Measurements from ENCODE around the gene SEMA4A.
A peak's percentile ranks its signal among the peaks of the same experiment; 100 is the strongest.
"Not testable (repeated sequence)": the region's sequence is repeated elsewhere in the genome, so short reads cannot be mapped to it uniquely, and the experiment has no call there.

Gene SEMA4A

DNA sequence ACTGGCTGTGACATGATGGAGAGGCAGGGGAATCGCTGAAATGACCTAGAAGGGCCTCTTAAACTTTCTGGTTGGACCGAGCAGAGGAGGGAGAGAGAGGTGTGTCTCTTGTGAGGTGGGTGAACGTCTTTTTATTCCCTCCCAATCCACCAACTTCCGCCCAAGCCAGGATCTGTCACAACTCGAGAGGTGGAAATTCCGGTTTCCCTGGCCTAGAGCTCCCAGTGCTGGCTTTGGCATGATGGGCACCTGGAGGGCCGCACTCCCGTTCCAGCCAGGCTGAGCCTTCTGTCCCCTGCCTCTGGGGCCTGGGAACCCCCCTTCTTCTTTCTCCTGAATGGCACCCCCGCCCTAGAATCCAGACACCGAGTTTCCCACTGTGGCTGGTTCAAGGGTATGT is at the start of gene SEMA4A:
Gene SEMA4A (plus strand): TSS at position 224 of the 400 bp plus-strand sequence. CDS start 994 bp downstream, outside the sequence.
- no peak for DNase-seq (ENCODE audit: low read depth in 2 of 2)

GRCh38 chr1:156104065-156104810 is 49.1 kb upstream of the SEMA4A start:
- no peak for DNase-seq (ENCODE audit: low read depth in 2 of 2)

GRCh38 chr1:156104861-156105832 is 48.2 kb upstream of the SEMA4A start:
- DNase-seq (ENCODE audit: low read depth in 2 of 2): no peak

GRCh38 chr1:156106624-156107488 is 46.5 kb upstream of the SEMA4A start:
- DNase-seq (ENCODE audit: low read depth in 2 of 2): no peak

GRCh38 chr1:156108057-156108456 is 45.3 kb upstream of the SEMA4A start:
- no peak for DNase-seq (ENCODE audit: low read depth in 2 of 2)

- DNase-seq (ENCODE audit: low read depth in 2 of 2): no peak
Observed at GRCh38 chr1:156108664-156109241, 44.6 kb upstream of the SEMA4A start.

DNA sequence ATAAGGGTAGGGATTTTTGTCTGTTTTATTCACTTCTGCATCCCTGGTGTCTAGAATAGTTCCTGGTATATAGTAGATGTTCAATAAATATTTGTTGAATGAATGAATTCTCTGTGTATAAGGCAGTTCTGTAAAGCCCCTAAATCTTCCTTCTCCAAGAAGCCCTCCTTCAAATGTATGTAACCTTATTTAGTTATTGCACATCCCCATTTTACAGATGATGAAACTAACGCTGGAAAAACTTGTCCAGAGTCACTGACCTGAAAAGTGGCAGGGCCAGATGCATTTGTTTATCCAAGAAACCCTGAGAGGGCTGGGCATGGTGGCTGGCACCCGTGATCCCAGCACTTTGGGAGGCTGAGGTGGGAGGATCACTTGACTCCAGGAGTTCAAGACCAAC is 43.1 kb upstream of the SEMA4A start:
- no peak for DNase-seq (ENCODE audit: low read depth in 2 of 2)

- no peak for DNase-seq (ENCODE audit: low read depth in 2 of 2)
Observed at GRCh38 chr1:156111355-156111962, 41.9 kb upstream of the SEMA4A start.

DNA sequence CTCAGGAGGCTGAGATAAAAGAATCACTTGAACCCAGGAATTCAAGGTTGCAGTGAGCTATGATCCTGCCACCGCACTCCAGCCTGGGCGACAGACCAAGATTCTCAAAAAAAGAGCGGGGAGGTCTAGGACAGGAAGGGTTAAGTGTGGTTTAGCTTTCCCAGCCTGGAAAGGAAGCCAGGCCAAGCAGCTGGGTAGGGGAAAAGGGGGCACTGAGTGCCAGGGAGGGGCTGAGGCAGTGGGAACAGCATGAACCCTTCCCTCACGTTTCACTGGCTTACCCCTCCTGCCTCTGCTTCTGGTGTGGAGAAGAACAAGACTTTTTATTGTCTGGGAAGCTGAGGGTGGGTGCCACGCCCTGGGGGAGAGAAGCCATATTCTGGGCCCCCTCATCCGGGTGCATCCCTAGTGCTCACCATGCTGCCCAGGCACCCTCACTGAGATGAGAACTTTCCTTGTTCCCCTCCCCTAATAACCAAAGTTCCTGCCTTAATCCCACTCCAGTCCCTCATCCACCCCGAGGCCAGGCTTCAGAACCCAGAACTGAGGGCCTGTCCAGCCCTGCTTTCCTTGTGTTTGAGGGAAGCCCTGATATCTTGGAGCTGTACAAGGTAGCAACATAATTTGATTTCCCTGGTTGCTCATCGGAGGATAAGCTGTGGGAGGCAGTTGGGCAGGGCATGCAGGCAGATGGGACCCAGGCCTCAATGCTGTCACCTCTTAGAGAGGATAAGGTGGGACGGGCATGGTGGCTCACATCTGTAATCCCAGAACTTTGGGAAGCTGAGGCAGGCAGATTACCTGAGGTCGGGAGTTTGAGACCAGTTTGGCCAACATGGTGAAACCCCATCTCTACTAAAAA is 40.9 kb upstream of the SEMA4A start:
- no peak for DNase-seq (ENCODE audit: low read depth in 2 of 2)

- DNase-seq (ENCODE audit: low read depth in 2 of 2): no peak
Observed at GRCh38 chr1:156113282-156113950, 40.0 kb upstream of the SEMA4A start.

DNA sequence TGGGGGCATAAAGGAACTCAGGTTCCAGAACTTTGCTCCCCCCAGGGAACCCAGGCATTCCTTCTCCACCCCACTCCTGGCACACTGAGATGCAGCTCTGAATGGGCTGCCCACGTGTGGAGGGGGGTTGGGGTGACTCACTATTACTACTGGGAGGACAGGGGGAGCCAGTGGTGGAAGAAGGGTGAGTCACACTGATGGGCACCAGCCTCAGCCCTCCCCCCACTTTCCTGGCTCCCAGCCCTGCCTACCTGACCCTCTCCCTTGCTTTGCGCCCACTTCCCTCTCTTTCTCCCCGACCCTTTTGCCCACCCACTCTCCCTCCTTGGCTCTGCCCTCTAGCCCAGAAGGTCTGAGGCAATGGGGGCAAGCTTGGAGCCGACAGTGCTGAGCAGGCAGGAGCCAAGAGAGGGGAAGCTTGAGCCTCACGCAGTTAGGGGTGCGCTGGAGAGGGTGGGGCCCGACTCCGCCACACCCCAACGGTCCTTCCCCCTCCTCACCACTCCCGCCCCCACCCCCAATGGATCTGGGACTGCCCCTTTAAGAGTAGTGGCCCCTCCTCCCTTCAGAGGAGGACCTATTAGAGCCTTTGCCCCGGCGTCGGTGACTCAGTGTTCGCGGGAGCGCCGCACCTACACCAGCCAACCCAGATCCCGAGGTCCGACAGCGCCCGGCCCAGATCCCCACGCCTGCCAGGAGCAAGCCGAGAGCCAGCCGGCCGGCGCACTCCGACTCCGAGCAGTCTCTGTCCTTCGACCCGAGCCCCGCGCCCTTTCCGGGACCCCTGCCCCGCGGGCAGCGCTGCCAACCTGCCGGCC is 39.1 kb upstream of the SEMA4A start, which contains the start of gene LMNA:
Gene LMNA (plus strand): TSS at position 611 of the 818 bp plus-strand sequence. CDS start 208 bp downstream, outside the sequence.
- peak; percentile 76 to 77 for DNase-seq (ENCODE audit: low read depth in 2 of 2)

- DNase-seq (ENCODE audit: low read depth in 2 of 2): no peak
Observed at GRCh38 chr1:156114919-156115513, 38.4 kb upstream of the SEMA4A start.

GRCh38 chr1:156115514-156116374 is 37.6 kb upstream of the SEMA4A start:
- DNase-seq (ENCODE audit: low read depth in 2 of 2): no peak

- not testable (repeated sequence) for DNase-seq (ENCODE audit: low read depth in 2 of 2)
Observed at GRCh38 chr1:156116731-156117130, 36.7 kb upstream of the SEMA4A start.

DNA sequence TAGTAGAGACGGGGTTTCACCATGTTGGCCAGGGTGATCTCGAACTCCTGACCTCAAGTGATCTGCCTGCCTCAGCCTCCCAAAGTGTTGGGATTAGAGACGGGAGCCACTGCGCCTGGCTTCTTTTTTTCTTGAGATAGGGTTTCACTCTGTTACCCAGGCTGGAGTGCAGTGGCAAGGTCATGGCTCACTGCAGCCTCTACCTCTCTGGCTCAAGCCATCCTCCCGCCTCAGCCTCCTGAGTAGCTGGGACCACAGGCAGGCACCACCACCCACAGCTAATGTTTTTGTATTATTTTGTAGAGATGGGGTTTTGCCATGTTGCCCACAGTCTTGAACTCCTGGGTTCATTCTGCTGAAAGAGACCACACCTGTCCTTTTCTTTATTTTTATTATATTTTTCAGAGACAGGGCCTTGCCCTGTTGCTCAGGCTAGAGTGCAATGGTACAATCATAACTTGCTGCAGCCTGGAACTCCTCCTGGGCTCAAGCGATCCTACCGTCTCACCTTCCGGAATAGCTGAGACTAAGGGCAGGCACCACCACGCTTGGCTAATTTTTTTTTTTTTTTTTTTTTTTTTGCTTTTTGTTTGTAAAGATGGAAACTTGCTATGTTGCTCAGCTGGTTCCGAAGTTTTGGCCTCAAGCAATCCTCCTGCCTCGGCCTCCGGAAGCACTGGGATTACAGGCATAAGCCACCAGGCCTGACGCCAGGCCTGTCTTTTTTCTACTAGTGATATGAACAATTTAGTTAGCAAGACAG is 35.8 kb upstream of the SEMA4A start:
- DNase-seq (ENCODE audit: low read depth in 2 of 2): no peak

GRCh38 chr1:156118177-156118868 is 35.1 kb upstream of the SEMA4A start:
- DNase-seq (ENCODE audit: low read depth in 2 of 2): no peak
